Aorta (tissue), 5 donors: Measurements from ENCODE around the gene IRF1. TPM values are rescaled to one million over a fixed set of nuclear protein-coding genes. Genes with fewer than 3 reads are reported as not detected.

Experiments
- ATAC-seq: fragments of 200-7000 bp; cut with Tn5 transposase; one replicate; pipeline ENCODE4 v1.9.1; 2022; ENCODE audit warnings: moderate library complexity; ENCODE audit not compliant: low FRiP score
- DNase-seq, 2 donors: peaks; one replicate each; pipeline ENCODE4 v3.0.0-alpha.2; 2020
- H3K27ac ChIP-seq, 2 donors: one replicate each; pipeline ENCODE4 v1.5.1; 2013; ENCODE audit warnings: low read length in 2 of 2, mild to moderate bottlenecking in 2 of 2, moderate library complexity in 2 of 2, control low read depth in 1 of 2, inconsistent platforms in 1 of 2, low read depth in 1 of 2
- H3K27me3 ChIP-seq, 2 donors: one replicate each; pipeline ENCODE4 v1.6.1; 2013; ENCODE audit warnings: control low read depth in 1 of 2, low read length in 1 of 2, mild to moderate bottlenecking in 1 of 2, moderate library complexity in 1 of 2; ENCODE audit not compliant: insufficient read depth in 2 of 2, control insufficient read depth in 1 of 2
- H3K36me3 ChIP-seq, 2 donors: one replicate each; pipeline ENCODE4 v1.6.1; 2013; ENCODE audit warnings: control low read depth in 1 of 2, low read length in 1 of 2, mild to moderate bottlenecking in 1 of 2; ENCODE audit not compliant: insufficient read depth in 2 of 2, control insufficient read depth in 1 of 2
- H3K4me1 ChIP-seq, 2 donors: one replicate each; pipeline ENCODE4 v1.6.1; 2013; ENCODE audit warnings: low read length in 2 of 2, control low read depth in 1 of 2, mild to moderate bottlenecking in 1 of 2, moderate library complexity in 1 of 2; ENCODE audit not compliant: insufficient read depth in 2 of 2, control insufficient read depth in 1 of 2
- H3K4me3 ChIP-seq, 2 donors: one replicate each; pipeline ENCODE4 v1.5.1; 2013; ENCODE audit warnings: low read length in 2 of 2, control low read depth in 1 of 2, mild to moderate bottlenecking in 1 of 2
- H3K9me3 ChIP-seq: one replicate; pipeline ENCODE4 v1.6.1; 2013; ENCODE audit warnings: mild to moderate bottlenecking, low read length; ENCODE audit not compliant: control insufficient read depth
- WGBS, 2 donors: extraction: QIAGEN DNeasy Blood & Tissue Kit; methylation state at CpG; one replicate each; pipeline ENCODE4 v1.1.7; 2013; 5-methylcytosine and 5-hydroxymethylcytosine counted together
- intact Hi-C, 2 donors: fragments of 100-400 bp; cut with DNase I; formaldehyde crosslinking; loops; one replicate each; pipeline versions ENCODE4 v1.14.2 to v1.15.0; 2022
- polyA plus RNA-seq, 2 donors: library from polyadenylated mRNA; stranded (reverse); fragments of 200-250 nt; gene quantifications; one replicate each; pipeline ENCODE4 v1.2.3, GENCODE V29; 2013
- total RNA-seq, 2 donors: library from RNA; stranded (reverse); fragmentation: NEBNext Ultra II Directional; extraction: Animal tissue kit (Norgen Biotek cat#: 25700); gene quantifications; one replicate each; pipeline ENCODE4 v1.2.1, GENCODE V29; 2021
- donor health status: healthy with polysubstance abuse.
- donor health status: Bipolar disorder and iron deficiency.
- donor health status: DM: no; HTN: no; CAD: no.
- donor health status: DM: no; HTN: no; CAD: no.
- donor health status: DM: yes; HTN: yes; CAD: no.

IRF1 gene
- total and polyA plus RNA-seq, 4 donors = 12.9 to 36.1 (median 20.0) TPM

DNA sequence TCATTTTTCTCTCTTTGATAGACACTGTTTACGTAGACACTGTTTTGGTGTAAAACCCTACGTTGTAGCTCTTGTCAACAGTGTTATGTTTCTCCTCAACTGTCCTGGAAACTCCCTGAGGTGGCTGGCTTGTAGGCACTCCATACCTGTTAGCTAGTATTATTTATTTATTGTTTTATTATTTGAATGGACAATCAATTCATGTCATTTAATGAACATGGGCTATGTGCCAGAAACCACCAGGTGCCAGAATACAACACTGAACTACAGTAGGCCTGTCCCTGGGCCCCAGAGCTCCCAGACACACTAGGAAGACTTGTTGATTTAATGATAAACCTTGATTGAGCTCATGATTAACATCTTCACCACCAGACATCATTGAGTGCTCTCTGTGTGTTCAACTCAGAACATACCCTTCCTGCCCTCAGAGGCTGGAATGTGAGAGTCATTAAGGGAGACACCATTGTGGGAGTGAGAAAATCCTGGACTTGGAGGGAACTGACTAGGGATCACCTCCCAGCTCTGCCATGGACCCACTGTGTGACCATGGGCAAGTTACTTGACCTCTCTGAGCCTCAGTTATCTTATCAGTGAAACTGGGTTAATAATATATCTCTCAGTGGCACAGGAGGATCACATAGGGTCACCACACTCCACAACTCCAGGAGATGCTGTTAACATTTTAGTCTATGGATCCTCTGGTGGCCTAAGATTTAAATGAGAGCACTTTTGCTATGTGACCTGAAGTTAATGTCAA is 19.2 kb downstream of the IRF1 start:
- H3K27ac ChIP-seq = no peak overlapping the region
- intact Hi-C loops = no loop called here

DNA sequence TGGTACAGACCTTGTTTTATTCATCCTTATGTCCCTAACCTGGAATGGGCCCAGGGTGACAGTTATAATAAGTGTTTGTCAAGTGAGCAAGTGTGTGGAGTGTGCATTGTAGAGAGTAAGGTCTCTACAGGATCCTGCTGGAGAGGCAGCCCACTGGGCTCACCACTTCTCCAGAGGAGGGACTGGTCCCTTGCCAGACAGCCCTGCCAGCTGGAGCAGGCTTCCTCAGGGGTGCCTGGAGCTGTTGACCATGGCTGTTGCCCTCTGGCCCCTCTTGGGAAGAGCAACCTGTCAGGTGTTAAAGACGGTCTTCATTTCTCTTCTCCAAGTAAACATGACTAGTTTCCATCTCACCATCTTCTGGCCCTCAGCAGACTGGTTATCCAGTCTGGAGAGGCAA is 20.0 kb downstream of the IRF1 start:
- no peak overlapping the region for H3K4me3 ChIP-seq
- H3K4me1 ChIP-seq = no peaks in the 10 kb centered on the region
- no peaks in the 10 kb centered on the region for H3K9me3 ChIP-seq
- intact Hi-C loops = no loop called here
- H3K27me3 ChIP-seq = no peaks in the 10 kb centered on the region
- DNase-seq = no peak
- H3K36me3 ChIP-seq = no peaks in the 10 kb centered on the region
- no peak overlapping the region for H3K27ac ChIP-seq
- ATAC-seq = no peak
- WGBS, 2 donors = 78 to 94% methylated on average over 1 of the region's 1 CpG

More for the DNA sequence above, 19.2 kb downstream of the IRF1 start:
- no peak for ATAC-seq
- no peaks in the 10 kb centered on the region for H3K27me3 ChIP-seq
- DNase-seq = no peak
- 74 to 80% methylated on average over 2 of the region's 2 CpGs for WGBS, 2 donors
- no peaks in the 10 kb centered on the region for H3K9me3 ChIP-seq
- no peak overlapping the region for H3K4me3 ChIP-seq
- no peaks in the 10 kb centered on the region for H3K36me3 ChIP-seq
- H3K4me1 ChIP-seq = no peaks in the 10 kb centered on the region

DNA sequence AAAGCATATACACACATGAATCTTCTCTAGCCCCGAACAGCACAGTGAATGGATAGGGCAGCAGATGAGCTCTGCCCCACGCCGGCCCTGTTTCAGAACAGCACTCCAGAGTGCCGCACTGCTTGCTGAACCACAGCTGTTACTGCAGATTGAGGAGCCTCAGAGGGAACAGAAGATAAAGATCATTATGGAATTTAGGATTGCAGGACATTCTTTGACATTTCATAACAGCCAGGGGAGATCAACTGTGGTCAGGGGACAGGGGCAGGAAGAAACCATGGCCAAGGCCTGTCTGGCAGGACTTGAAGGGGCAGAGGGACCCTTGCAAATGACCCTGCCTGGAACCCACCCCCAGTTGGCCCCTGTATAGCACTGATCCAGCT is 20.6 kb downstream of the IRF1 start:
- no peak for ATAC-seq
- H3K27ac ChIP-seq = no peak overlapping the region
- no peaks in the 10 kb centered on the region for H3K36me3 ChIP-seq
- DNase-seq = no peak
- intact Hi-C loops = no loop called here
- H3K27me3 ChIP-seq = no peaks in the 10 kb centered on the region
- H3K9me3 ChIP-seq = no peaks in the 10 kb centered on the region
- no peaks in the 10 kb centered on the region for H3K4me1 ChIP-seq
- WGBS, 2 donors = 89 to 96% methylated on average over 4 of the region's 4 CpGs
- no peak overlapping the region for H3K4me3 ChIP-seq

DNA sequence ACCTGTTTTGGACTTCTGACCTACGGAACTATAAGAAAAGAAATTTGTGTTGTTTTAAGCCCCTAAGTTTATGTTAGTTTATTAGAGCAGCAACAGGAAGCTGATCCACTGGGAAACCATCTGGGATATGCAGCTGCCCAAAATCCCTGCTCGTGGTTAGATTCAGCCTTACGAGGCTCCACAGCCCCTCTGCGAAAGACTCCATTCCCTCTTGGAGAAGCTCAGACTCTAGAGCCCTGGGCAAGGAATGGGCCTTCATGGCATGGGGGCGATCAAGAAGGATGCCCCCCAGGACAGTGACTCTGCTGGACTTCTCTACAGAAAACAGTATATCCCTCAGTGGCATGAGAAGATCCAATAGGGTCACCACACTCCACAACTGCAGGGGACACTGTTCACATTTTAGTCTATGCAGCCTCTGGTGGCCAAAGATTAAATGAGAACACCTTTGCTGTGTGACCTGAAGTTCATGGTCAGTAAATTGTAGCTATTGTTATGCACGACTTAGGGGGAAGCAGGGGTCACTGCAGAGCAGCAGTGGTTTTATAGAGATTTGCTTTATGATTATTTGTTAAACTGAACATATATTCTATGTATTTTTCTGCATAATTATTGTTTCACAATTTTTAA is 21.1 kb downstream of the IRF1 start:
- no peaks in the 10 kb centered on the region for H3K9me3 ChIP-seq
- 91 to 94% methylated on average over 6 of the region's 6 CpGs for WGBS, 2 donors
- ATAC-seq (no peak), DNase-seq (peak in 1 of 2 donors; percentile 24)
- intact Hi-C loops = no loop called here
- no peaks in the 10 kb centered on the region for H3K27me3 ChIP-seq
- no peak overlapping the region for H3K27ac ChIP-seq
- H3K4me3 ChIP-seq = no peak overlapping the region
- no peaks in the 10 kb centered on the region for H3K4me1 ChIP-seq
- H3K36me3 ChIP-seq = no peaks in the 10 kb centered on the region

DNA sequence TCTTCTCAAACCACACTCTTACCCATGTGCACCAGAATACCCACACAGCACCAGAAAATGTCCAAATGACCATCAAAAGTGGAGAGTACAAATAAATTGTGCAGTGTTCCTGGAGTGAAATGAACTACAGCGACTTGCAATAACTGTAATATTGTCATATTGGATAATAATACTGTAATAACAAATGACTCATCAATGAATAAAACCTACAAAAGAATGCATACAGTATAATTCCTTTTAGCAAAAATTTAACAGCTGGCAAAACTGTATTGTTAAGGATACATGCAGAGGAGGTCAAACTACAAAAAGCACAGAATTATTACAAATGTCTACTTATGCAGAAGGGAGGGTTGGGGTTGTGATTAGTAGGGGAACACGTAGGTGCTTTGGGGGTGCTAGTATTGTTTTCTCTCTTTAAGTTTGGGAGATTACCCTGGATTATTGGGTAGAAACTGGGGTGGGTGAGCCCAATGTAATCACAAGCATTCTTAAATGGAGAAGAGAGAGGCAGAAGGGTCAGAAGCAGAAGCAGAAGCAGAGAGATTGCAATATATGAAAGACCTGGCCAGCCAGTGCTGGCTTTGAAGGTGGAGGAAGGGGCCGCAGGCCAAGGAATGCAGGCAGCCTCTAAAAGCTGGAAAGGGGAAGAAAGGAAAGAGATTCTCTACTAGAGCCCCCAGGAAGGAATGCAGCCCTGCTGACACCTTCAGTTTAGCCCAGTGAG is 21.8 kb downstream of the IRF1 start:
- no peaks in the 10 kb centered on the region for H3K4me1 ChIP-seq
- H3K4me3 ChIP-seq = no peak overlapping the region
- H3K9me3 ChIP-seq = no peaks in the 10 kb centered on the region
- no peak overlapping the region for H3K27ac ChIP-seq
- intact Hi-C loops = no loop called here
- 91 to 96% methylated on average over 3 of the region's 3 CpGs for WGBS, 2 donors
- DNase-seq (peak in 1 of 2 donors; percentile 34), ATAC-seq (no peak)
- H3K27me3 ChIP-seq = no peaks in the 10 kb centered on the region
- H3K36me3 ChIP-seq = no peaks in the 10 kb centered on the region

DNA sequence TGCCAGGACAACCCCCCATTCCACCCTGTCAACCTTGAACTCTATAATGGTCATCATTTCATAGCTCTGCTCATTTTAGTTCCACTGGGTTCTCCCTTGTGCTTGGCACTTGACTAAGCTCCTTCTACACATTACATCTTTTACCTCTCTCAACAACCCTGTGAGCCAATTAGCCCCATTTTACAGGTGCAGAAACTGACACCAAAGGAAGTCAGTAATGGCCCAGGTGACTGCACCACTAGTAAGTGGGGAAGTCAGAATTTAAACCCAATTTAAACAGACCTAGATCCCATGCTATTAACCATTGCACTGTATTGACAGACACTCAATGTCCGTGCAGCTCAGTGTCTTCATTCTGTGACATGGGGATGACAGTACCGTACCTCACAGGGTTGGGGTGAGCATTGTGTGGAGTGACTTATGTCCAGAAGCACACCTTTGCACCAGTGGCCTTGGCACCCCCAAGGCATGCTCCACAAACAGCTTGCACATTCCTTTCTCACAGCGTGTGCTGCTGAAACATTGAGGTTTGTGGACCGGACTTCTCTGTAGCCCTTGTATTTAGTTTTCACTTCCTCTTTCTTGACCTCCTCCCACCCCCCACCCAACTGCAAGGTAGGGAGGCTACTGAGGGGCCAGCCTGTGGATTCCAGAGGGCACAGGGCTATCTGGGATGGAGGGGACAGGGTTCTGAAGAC is 23.1 kb downstream of the IRF1 start:
- ATAC-seq (no peak), DNase-seq (peak in 1 of 2 donors; percentile 14)
- intact Hi-C loops = no loop called here
- H3K4me3 ChIP-seq = no peak overlapping the region
- no peaks in the 10 kb centered on the region for H3K9me3 ChIP-seq
- no peaks in the 10 kb centered on the region for H3K36me3 ChIP-seq
- no peaks in the 10 kb centered on the region for H3K4me1 ChIP-seq
- H3K27me3 ChIP-seq = no peaks in the 10 kb centered on the region
- WGBS, 2 donors = 82 to 88% methylated on average over 4 of the region's 4 CpGs
- H3K27ac ChIP-seq = no peak overlapping the region

DNA sequence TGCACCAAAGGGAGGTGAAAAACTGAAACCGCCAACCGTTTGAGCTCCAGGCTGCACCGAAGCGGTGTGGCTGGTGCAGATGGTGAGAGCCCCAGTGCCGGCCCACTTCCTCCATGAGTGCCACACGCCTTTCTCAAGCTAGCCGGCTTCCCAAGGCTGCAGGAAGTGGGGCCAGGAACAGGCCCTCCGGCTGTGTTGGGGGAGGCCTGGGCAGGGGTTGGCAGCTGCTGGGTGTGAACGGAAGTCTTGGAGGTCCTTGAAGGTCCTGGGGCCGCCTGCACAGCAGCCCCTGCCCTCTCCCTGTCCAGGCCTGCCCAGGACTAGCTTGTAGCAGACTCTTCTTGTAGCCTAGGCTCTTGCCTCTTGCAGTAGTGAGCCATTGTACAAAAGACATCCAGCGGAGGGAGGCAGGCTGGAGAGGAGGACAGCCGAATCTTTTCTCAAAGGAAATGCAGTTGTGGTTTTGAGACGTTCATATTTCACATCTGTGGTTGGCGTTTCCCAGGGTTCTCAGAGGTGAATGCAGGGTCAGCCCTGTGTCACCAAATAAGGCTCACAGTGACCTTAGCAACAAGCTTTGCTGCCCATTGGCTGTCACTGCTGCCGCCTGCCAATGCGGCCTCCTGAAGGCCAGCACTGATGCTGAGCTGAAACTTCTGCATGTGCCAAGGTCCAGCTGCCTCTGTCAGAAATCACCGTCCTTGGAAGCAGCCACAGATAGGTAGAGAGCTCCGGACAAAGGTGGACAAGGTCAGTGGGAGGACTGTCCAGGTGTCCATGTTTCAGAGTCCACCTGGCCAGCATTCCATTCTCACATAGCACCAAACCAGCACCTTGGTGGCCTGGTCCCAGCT is 23.9 kb downstream of the IRF1 start:
- Histone ChIP-seq H3K27ac (no peak overlapping the region), H3K4me3 (no peak overlapping the region), H3K27me3 (no peaks in the 10 kb centered on the region), H3K9me3 (no peaks in the 10 kb centered on the region), H3K36me3 (no peaks in the 10 kb centered on the region), H3K4me1 (no peaks in the 10 kb centered on the region)
- ATAC-seq = peak; percentile 56
- intact Hi-C loops = no loop called here
- WGBS, 2 donors = 71 to 75% methylated on average over 18 of the region's 18 CpGs
- peak; percentile 73 to 74 for DNase-seq
